ENCODE data around the gene RPS21. TPM values are rescaled to one million over a fixed set of nuclear protein-coding genes. Genes with fewer than 3 reads are reported as not detected.

The RPS21 gene
- total and polyA plus RNA-seq, 2 experiments from 2014 or later = 378 to 839 TPM

DNA sequence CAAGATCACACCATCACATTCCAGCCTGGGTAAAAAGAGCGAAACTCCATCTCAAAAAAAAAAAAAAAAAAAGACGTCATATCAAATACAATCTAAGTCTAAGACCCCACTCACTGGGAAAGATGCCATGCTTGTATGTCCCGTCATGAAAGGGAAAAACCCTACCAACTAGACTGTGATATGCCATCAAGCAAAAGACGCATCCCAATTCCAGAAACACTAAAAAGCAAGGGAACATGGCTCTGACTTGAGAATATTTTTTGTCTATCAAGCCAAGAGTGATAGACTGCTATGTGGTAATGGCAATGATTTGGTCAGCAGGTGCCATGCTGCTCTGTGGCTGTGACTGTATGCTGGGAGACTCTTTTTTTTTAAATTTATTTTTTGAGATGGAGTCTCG, 42.8 kb upstream of the RPS21 start:
- no peak for DNase-seq (ENCODE audit: low read depth in 1 of 2, low spot score in 1 of 2)
- Histone ChIP-seq H3K4me3 (no peak overlapping the region), H3K27ac (no peak overlapping the region), H3K4me1 (ENCODE audit: low read depth) (no peaks in the 10 kb centered on the region), H3K9me3 (ENCODE audit: low read depth) (no peaks in the 10 kb centered on the region), H3K36me3 (peaks cover 23% of the 10 kb centered on the region), H3K27me3 (no peaks in the 10 kb centered on the region)
- TF ChIP-seq, protein P1, sequence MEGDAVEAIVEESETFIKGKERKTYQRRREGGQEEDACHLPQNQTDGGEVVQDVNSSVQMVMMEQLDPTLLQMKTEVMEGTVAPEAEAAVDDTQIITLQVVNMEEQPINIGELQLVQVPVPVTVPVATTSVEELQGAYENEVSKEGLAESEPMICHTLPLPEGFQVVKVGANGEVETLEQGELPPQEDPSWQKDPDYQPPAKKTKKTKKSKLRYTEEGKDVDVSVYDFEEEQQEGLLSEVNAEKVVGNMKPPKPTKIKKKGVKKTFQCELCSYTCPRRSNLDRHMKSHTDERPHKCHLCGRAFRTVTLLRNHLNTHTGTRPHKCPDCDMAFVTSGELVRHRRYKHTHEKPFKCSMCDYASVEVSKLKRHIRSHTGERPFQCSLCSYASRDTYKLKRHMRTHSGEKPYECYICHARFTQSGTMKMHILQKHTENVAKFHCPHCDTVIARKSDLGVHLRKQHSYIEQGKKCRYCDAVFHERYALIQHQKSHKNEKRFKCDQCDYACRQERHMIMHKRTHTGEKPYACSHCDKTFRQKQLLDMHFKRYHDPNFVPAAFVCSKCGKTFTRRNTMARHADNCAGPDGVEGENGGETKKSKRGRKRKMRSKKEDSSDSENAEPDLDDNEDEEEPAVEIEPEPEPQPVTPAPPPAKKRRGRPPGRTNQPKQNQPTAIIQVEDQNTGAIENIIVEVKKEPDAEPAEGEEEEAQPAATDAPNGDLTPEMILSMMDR (IDR thresholded peaks at IDR 0.05; ENCODE audit: low read depth, low read length) = no peak

DNA sequence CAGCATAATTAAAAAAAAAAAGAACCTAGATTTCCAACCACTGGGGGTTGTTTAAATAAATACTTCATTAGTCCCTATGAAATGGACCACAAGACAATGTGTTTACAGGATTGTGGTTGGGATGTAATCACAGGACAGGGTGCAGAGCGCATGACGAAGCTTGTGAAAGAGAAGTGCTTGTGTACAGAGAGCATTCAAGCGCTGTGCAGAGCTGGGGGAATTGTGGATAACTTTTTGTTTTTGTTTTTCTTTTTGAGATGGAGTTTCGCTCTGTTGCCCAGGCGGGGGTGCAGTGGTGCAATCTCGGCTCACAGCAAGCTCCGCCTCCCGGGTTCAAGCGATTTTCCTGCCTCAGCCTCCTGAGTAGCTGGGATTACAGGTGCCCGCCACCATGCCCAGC, 42.1 kb upstream of the RPS21 start:
- Histone ChIP-seq H3K27me3 (no peaks in the 10 kb centered on the region), H3K36me3 (peaks cover 20% of the 10 kb centered on the region), H3K9me3 (ENCODE audit: low read depth) (no peaks in the 10 kb centered on the region), H3K4me3 (no peak overlapping the region), H3K4me1 (ENCODE audit: low read depth) (no peaks in the 10 kb centered on the region), H3K27ac (no peak overlapping the region)
- TF ChIP-seq, protein P1 (IDR thresholded peaks at IDR 0.05; ENCODE audit: low read depth, low read length) = no peak
- no peak for DNase-seq (ENCODE audit: low read depth in 1 of 2, low spot score in 1 of 2)

DNA sequence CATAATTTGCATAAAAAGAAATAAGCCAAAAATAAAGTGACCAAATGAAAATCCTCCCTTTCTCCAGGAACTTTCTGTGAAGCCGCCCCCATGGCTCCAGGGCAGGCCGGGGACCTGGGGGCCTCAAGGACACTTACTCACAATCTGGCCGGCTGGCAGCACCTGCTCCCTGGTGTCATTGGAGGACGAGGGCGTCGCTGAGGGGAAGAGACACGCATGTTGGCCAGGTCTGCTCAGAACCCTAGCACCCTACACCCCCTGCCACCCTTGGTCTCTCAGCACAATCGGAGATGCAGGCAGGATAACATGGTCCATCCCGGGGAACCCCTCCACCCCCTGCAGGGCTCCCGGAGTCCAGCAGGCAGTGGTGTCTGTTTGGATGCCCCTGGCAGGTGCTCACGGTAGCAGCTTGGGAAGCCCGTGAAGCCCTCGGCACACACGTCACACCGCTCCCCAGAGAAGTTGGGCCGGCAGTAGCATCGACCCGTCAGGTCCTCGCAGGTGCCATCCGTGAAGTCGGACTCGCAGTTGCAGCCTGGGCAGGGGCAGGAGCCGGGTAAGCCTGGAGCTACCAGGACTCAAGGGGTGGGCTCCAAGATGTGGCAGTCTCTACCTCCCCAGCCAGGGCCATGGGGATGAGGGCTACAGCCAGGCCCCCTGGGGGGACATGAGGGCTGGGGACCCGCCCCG, 41.1 kb upstream of the RPS21 start:
- H3K4me1 ChIP-seq (ENCODE audit: low read depth) = no peaks in the 10 kb centered on the region
- H3K27me3 ChIP-seq = no peaks in the 10 kb centered on the region
- no peak overlapping the region for H3K27ac ChIP-seq
- no peak for DNase-seq (ENCODE audit: low read depth in 1 of 2, low spot score in 1 of 2)
- no peaks in the 10 kb centered on the region for H3K9me3 ChIP-seq (ENCODE audit: low read depth)
- TF ChIP-seq, protein P1 (IDR thresholded peaks at IDR 0.05; ENCODE audit: low read depth, low read length) = no peak
- peaks cover 18% of the 10 kb centered on the region for H3K36me3 ChIP-seq
- no peak overlapping the region for H3K4me3 ChIP-seq

DNA sequence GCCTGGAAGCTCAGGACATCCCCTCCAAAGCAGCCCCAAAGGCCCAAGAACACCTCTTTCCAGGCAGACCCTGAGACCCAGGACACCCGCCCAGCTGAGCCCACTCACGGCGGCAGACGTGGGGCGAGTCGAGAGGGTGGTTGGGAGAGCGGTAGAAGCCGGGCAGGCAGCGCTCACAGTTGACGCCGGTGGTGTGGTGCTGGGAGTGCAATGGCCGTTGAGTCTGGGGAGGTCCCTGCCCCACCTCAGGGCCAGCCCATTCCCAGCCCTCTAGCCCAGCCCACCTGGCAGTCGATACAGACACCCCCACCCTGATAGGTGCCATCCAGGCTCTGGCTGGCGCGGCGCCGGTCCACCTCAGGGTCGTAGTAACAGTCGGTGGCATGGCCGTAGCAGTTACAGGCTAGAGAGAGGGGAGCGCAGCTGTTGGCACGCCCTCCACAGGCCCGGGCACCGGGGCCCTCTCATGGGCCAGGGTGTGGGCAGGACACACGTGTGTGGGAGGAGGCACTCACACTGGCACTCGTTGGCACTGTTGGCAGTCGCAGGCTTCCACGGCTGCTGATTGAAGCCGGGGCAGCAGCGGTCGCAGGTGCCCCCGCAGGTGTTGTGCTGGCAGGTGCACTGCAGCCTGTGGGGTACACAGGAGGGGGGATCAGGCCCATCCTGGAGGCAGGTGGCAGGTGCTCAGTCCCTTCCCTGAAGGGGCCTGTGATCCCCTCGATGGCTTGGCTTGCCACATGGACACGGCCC, 40.3 kb upstream of the RPS21 start:
- peaks cover 21% of the 10 kb centered on the region for H3K36me3 ChIP-seq
- no peaks in the 10 kb centered on the region for H3K27me3 ChIP-seq
- H3K27ac ChIP-seq = no peak overlapping the region
- no peak for DNase-seq (ENCODE audit: low read depth in 1 of 2, low spot score in 1 of 2)
- H3K4me3 ChIP-seq = no peak overlapping the region
- H3K9me3 ChIP-seq (ENCODE audit: low read depth) = no peaks in the 10 kb centered on the region
- H3K4me1 ChIP-seq (ENCODE audit: low read depth) = no peaks in the 10 kb centered on the region
- TF ChIP-seq, protein P1 (IDR thresholded peaks at IDR 0.05; ENCODE audit: low read depth, low read length) = no peak

DNA sequence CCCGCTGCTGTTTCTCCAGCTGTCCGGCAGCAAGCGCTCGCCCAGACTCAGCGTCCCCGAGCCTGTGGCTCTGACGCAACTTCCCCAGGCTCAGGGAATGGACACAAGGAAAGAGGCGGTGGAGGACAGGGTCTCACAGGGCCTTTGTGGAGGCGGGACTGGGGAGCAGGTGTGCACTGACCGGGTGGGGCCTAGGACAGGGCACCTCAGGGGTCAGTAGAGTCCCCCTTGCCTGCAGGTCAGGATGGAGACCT, 39.8 kb upstream of the RPS21 start:
- no peaks in the 10 kb centered on the region for H3K4me1 ChIP-seq (ENCODE audit: low read depth)
- no peak for DNase-seq (ENCODE audit: low read depth in 1 of 2, low spot score in 1 of 2)
- TF ChIP-seq, protein P1 (IDR thresholded peaks at IDR 0.05; ENCODE audit: low read depth, low read length) = no peak
- no peak overlapping the region for H3K4me3 ChIP-seq
- peaks cover 21% of the 10 kb centered on the region for H3K36me3 ChIP-seq
- no peaks in the 10 kb centered on the region for H3K27me3 ChIP-seq
- no peak overlapping the region for H3K27ac ChIP-seq
- no peaks in the 10 kb centered on the region for H3K9me3 ChIP-seq (ENCODE audit: low read depth)

Measured in cardiac muscle cell (in vitro differentiated cells and primary cell).